DMS153 (cell line): ENCODE results near the gene IRF2BPL.

ENCODE experiments used
- DNase-seq: peaks from one replicate; lab custom pipeline; 2025; lab: John Stamatoyannopoulos, UW

The IRF2BPL gene

GRCh38 chr14:77011245-77011644 is 17.3 kb downstream of the IRF2BPL start:
- peak; percentile 74 for DNase-seq

- DNase-seq, result no peak
Measured at GRCh38 chr14:77009014-77009413, 19.5 kb downstream of the IRF2BPL start.

DNA sequence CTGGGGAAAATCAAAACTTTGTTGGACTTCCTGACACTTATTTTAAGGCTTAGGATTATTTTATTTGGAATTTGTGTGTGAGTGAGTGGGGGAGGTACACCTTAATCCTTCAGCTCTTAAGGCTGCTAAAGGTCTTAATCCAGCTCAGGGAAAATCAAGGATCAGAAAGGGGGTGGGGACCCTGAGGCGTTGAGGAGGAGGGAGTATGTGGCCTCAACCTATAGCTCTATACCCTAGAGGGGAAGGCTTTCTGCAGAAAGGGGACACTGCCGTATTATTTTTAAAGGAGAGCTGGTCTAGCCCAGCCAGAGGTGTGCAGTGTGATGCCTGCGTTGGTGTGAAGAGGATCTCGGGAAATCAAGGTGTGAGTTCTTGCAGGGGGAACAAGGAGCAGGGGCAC is 20.0 kb downstream of the IRF2BPL start:
- DNase-seq, result no peak

- DNase-seq, result peak; percentile 89
Measured at GRCh38 chr14:77007975-77008421, 20.5 kb downstream of the IRF2BPL start.

- peak; percentile 82 for DNase-seq
Measured at GRCh38 chr14:77007183-77007974, 21.1 kb downstream of the IRF2BPL start.

DNA sequence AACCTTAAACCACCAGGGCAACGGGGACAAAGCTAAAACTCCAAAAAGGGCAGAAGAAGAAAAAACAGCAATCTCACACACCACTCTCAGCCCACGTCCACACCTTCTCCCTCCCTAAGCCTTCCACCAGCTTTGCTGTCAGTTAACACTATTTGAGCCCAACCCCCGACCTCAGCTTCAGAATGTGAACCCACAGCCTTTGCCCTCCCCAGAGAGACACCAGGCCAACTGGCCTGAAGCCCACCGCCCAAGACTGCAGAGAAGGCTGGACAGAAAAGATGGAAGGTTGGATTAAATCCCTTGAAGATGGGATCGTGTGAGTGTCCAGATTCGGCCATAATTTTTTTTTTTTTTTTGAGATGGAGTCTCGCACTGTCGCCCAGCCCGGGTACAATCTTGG is 22.4 kb downstream of the IRF2BPL start:
- DNase-seq, result no peak

DNA sequence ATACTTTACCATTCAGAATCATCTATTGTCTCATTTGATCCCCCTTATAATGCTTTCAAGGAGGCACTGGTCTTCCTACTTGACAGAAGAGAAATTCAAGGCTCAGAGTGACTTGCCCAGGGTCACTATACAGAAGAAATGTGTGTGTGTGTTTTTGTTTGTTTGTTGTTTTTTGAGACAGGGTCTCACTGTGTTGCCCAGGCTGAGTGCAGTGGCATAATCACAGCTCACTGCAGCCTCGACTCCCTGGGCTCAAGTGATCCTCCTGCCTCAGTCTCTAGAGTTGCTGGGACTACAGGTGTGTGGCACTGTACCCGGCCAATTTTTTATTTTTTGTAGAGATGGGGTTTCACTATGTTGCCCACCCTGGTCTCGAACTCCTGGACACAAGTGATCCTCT is 22.9 kb downstream of the IRF2BPL start:
- no peak for DNase-seq

- DNase-seq, result no peak
Measured at GRCh38 chr14:77004711-77005460, 23.6 kb downstream of the IRF2BPL start.

DNA sequence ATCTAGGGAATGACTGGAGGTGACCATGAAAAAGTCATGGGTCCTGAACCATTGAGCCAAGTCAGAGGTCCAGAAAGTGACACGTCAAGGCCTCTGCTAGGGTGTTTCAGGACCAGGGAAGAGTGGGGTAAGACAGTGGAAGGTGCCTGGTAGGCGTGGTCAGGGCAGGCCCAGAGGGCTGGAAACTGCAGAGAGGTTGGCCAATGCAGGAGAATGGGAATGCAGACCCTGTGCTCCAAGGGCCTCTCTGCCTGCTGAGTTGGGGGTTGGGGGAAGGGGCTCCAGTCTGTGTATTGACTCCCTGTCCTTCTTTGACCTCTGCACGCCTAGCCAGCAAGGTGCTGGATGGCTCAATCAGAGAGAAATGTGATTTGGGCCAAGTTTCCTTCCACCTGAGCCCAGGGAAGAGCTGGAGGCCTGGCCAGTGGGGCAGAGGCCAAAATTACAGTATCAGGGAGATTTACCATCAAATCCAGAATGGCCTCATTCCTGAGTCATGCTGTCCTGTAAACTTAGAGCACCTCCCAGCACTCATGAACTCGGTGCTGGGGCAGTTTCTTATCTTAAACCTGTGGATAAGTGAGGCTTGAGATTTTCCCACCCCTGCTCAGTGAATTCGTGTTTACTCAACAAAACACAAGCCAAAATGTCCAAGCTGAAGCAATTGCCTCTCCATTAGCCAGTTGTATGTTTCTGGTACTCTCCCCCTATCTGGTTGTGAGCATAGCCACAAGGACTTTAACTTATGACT is 24.4 kb downstream of the IRF2BPL start:
- DNase-seq, result no peak

GRCh38 chr14:77002889-77003288 is 25.6 kb downstream of the IRF2BPL start:
- no peak for DNase-seq

- DNase-seq, result no peak
Measured at GRCh38 chr14:77002335-77002734, 26.2 kb downstream of the IRF2BPL start.

DNA sequence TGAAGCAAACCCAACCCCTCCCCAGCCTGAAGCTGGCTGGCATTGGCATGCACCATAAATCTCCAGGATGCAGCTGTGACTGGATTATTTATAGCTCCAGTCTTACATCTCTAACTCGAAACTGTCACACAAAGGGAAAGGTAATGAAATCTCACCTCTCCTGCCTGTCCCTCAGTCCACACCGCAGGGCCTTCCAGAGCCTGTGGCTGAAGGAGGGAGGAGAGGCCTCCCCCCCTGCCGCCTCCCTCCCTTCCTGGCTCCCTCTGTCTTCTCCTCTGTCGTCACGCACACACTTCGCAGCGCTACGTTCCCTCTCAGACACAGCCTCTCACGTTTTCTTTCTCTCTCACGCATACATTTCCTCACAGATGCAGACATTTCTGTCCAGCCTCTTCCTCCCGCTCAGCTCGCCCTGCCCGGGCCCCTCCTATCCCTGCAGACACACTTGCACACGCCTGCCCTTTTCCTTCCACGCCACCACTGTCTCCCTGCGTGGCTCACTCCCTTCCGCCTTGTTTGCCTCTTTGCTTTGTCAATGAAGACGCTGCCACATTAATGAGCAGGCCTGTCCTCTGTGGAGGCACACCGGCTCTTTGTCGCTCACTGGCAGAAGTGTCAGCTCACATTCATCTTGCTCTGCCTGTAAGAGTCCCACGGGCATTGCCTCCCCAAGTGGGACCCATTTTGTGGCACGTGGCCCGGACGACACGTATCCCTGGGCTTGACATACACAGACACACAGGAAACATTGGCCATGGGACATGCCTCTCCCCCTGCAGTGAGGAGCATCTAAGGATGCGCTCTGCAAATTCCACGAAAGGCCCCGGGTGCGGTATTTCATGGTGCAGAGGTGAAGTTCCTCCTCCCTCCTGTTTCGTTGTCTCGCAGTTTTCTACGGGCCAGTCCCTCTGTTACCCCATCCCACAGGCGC is 27.9 kb downstream of the IRF2BPL start:
- DNase-seq, result peak; percentile 83

DNA sequence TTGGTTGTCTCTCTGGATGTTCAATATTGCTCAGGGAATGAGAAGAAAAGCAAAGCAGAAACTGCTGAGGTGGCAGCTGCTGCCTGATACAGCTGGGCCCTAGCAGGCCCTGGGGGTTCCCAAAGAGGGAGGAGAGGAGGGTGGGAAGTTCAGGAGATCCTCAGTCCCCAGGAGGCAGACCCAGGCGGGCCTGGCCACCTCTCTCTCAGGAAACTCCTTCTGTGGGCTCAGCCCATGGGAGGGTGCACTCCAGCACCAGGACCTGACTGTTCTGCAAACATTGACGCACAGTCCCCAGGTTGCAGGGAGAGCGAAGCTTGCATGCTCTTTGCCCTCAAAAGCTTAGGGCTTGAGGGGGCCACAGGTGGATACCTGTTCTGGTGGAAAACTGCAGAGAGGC is 29.6 kb downstream of the IRF2BPL start:
- DNase-seq, result no peak

- DNase-seq, result no peak
Measured at GRCh38 chr14:76997257-76997970, 31.1 kb downstream of the IRF2BPL start.

DNA sequence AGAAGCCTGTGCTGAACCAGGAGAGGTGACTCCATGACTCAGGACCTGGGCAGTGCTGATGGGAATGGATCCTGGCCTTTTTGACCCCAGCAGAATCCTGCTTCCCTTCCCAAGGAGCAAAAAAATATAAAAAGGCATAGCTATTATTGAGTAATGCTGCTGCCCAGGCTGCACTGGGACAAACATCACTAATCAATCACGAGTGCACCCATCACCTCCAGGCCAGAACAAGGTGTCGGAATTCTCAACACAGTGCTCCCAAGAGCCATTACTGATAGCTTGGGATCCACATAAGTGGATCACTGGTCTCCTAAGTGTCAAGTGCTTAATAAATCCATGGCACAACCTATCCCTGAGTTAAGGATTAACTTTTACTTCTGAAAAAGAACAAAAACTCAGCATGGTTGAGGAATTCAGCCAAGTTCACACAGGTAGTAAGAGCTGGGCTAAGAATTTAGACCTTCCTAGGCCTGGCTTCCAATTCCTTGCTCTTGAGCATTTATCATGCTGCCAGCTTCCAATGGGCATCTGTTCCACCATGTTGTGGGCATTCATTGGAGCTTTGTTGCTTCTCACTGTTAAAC is 31.9 kb downstream of the IRF2BPL start:
- DNase-seq, result no peak

- no peak for DNase-seq
Measured at GRCh38 chr14:76995279-76996035, 33.1 kb downstream of the IRF2BPL start.

GRCh38 chr14:76993752-76994151 is 34.8 kb downstream of the IRF2BPL start:
- DNase-seq, result no peak

- DNase-seq, result no peak
Measured at GRCh38 chr14:76990084-76990483, 38.4 kb downstream of the IRF2BPL start.

DNA sequence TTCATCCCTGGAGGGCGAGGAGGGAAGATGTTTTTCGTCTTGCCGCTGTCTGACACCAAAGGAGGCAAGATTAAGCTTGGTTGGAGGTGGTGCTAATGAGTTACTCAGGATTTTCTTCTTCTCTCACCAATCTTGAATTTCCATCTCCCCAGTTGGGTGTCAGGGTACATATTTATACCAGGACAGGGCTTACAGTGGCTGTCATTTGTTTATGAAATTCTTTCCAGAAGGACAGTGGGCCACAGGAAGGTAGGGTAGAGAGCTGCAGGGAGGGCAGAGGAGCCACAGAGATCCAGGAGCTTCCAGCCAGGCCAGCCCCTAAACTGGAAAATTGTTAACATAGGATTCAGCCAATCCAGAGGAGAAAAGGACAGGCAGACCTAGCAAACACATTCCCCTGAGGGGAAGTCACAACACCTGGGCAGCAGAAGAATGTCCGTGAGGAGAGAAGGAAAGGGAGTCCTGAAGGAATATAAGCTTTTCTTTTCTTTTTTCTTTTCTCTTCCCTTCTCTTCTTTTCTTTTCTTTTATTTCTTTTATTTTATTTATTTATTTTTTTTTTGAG is 40.5 kb downstream of the IRF2BPL start:
- no peak for DNase-seq

DNA sequence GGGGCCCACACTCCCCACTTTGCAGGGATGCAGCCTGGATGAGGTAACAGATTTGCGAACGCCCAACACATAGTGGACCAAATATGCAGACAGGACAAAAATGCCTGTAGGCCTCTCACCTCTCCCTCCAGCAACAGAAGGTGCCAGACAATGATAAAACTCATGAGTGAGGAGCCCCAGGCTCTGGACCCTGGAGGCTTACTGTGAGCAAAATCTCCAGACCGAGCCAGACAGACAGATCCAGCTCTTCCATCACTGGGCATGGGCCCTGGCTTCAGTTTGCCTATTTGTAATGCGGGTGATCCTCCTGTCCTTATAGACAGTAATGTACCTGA is 42.3 kb downstream of the IRF2BPL start:
- no peak for DNase-seq
